Neural progenitor cell (in vitro differentiated cells): ENCODE data around the gene JPH2.

Source experiments
- CTCF ChIP-seq: fragments of 200-600 bp; sonication (generic); IDR thresholded peaks from 2 replicates; pipeline ENCODE4 v1.5.1; 2017; ENCODE audit warnings: antibody characterized with exemption, mild to moderate bottlenecking
- EZH2 ChIP-seq: fragments of 200-600 bp; sonication (generic); IDR thresholded peaks from 2 replicates; pipeline ENCODE4 v1.6.1; 2017; ENCODE audit warnings: antibody characterized with exemption, mild to moderate bottlenecking, moderate library complexity
- EZH2phosphoT487 ChIP-seq: fragments of 200-600 bp; sonication (generic); IDR thresholded peaks from 2 replicates; pipeline ENCODE4 v1.6.1; 2017; ENCODE audit warnings: antibody characterized with exemption

- TF ChIP-seq EZH2 (no peak), CTCF (no peak), EZH2phosphoT487 (no peak)
These were observed 35.2 kb downstream of the JPH2 start for GRCh38 chr20:44151621-44152416.
